IPS DF 4.7 (cell line): Measurements from ENCODE around the gene KCNJ18.
"Not testable (repeated sequence)": the region's sequence is repeated elsewhere in the genome, so short reads cannot be mapped to it uniquely, and the experiment has no call there.

Experiments used
- DNase-seq: peaks from one replicate; pipeline ENCODE4 v3.0.0-alpha.2; 2013; ENCODE audit warnings: low spot score; ENCODE audit errors: extremely low read depth

KCNJ18 gene

GRCh38 chr17:21670361-21671155, 21.8 kb upstream of the KCNJ18 start:
- DNase-seq = not testable (repeated sequence)

- DNase-seq = not testable (repeated sequence)
These were observed 20.9 kb upstream of the KCNJ18 start for GRCh38 chr17:21671437-21671836.

- DNase-seq = not testable (repeated sequence)
These were observed 20.5 kb upstream of the KCNJ18 start for GRCh38 chr17:21671871-21672270.

GRCh38 chr17:21673451-21674241, 18.7 kb upstream of the KCNJ18 start:
- not testable (repeated sequence) for DNase-seq

GRCh38 chr17:21674242-21674731, 18.0 kb upstream of the KCNJ18 start:
- no peak for DNase-seq

- not testable (repeated sequence) for DNase-seq
These were observed 17.2 kb upstream of the KCNJ18 start for GRCh38 chr17:21674891-21675738.

GRCh38 chr17:21675739-21676130, 16.6 kb upstream of the KCNJ18 start:
- DNase-seq = not testable (repeated sequence)

- DNase-seq = no peak
These were observed 15.8 kb upstream of the KCNJ18 start for GRCh38 chr17:21676281-21677111.

- no peak for DNase-seq
These were observed 15.0 kb upstream of the KCNJ18 start for GRCh38 chr17:21677126-21677910.

GRCh38 chr17:21677911-21678310, 14.4 kb upstream of the KCNJ18 start:
- DNase-seq = no peak

GRCh38 chr17:21678393-21679081, 13.8 kb upstream of the KCNJ18 start:
- DNase-seq = no peak

- no peak for DNase-seq
These were observed 12.8 kb upstream of the KCNJ18 start for GRCh38 chr17:21679256-21680146.

GRCh38 chr17:21680366-21680765, 12.0 kb upstream of the KCNJ18 start:
- no peak for DNase-seq

- DNase-seq = not testable (repeated sequence)
These were observed 11.4 kb upstream of the KCNJ18 start for GRCh38 chr17:21680850-21681351.

- DNase-seq = not testable (repeated sequence)
These were observed 10.7 kb upstream of the KCNJ18 start for GRCh38 chr17:21681576-21681975.

GRCh38 chr17:21682130-21682529, 10.2 kb upstream of the KCNJ18 start:
- not testable (repeated sequence) for DNase-seq

- not testable (repeated sequence) for DNase-seq
These were observed 9.1 kb upstream of the KCNJ18 start for GRCh38 chr17:21683142-21683712.
